ENCODE data around the gene SRGAP2C.
"Not testable (repeated sequence)": the region's sequence is repeated elsewhere in the genome, so short reads cannot be mapped to it uniquely, and the experiment has no call there.

Gene SRGAP2C

GRCh38 chr1:121280699-121281317 lies 96.0 kb downstream of the SRGAP2C start:
- H3K4me1 ChIP-seq (ENCODE audit: control insufficient read depth, insufficient read depth, low read length); H3K4me3 ChIP-seq (ENCODE audit: insufficient read depth, low read depth, low read length); H3K27ac ChIP-seq (ENCODE audit: insufficient read depth, low read depth, low read length, poor library complexity, severe bottlenecking); H3K36me3 ChIP-seq (ENCODE audit: control insufficient read depth, insufficient read depth, low read length); H3K9me3 ChIP-seq (ENCODE audit: control insufficient read depth, low read length); H3K27me3 ChIP-seq (ENCODE audit: control insufficient read depth, insufficient read depth, low read length, poor library complexity, severe bottlenecking): not testable (repeated sequence)
- WGBS, 2 experiments = no CpG with 5 or more reads among the region's 5 CpGs

- not testable (repeated sequence) for H3K27me3 ChIP-seq (ENCODE audit: control insufficient read depth, insufficient read depth, low read length, poor library complexity, severe bottlenecking); H3K36me3 ChIP-seq (ENCODE audit: control insufficient read depth, insufficient read depth, low read length); H3K9me3 ChIP-seq (ENCODE audit: control insufficient read depth, low read length); H3K27ac ChIP-seq (ENCODE audit: insufficient read depth, low read depth, low read length, poor library complexity, severe bottlenecking); H3K4me3 ChIP-seq (ENCODE audit: insufficient read depth, low read depth, low read length); H3K4me1 ChIP-seq (ENCODE audit: control insufficient read depth, insufficient read depth, low read length)
- WGBS, 2 experiments = no CpG with 5 or more reads among the region's 2 CpGs
Measured at GRCh38 chr1:121281480-121281879, 96.7 kb downstream of the SRGAP2C start.

GRCh38 chr1:121283587-121284180 lies 98.9 kb downstream of the SRGAP2C start:
- H3K36me3 ChIP-seq (ENCODE audit: control insufficient read depth, insufficient read depth, low read length); H3K27ac ChIP-seq (ENCODE audit: insufficient read depth, low read depth, low read length, poor library complexity, severe bottlenecking); H3K27me3 ChIP-seq (ENCODE audit: control insufficient read depth, insufficient read depth, low read length, poor library complexity, severe bottlenecking); H3K4me1 ChIP-seq (ENCODE audit: control insufficient read depth, insufficient read depth, low read length); H3K9me3 ChIP-seq (ENCODE audit: control insufficient read depth, low read length); H3K4me3 ChIP-seq (ENCODE audit: insufficient read depth, low read depth, low read length): not testable (repeated sequence)

GRCh38 chr1:121292590-121292989 lies 107.8 kb downstream of the SRGAP2C start:
- H3K4me3 ChIP-seq (ENCODE audit: insufficient read depth, low read depth, low read length); H3K9me3 ChIP-seq (ENCODE audit: control insufficient read depth, low read length); H3K27me3 ChIP-seq (ENCODE audit: control insufficient read depth, insufficient read depth, low read length, poor library complexity, severe bottlenecking); H3K36me3 ChIP-seq (ENCODE audit: control insufficient read depth, insufficient read depth, low read length); H3K4me1 ChIP-seq (ENCODE audit: control insufficient read depth, insufficient read depth, low read length); H3K27ac ChIP-seq (ENCODE audit: insufficient read depth, low read depth, low read length, poor library complexity, severe bottlenecking): not testable (repeated sequence)
- WGBS, 2 experiments = no CpG with 5 or more reads among the region's 2 CpGs

- H3K9me3 ChIP-seq (ENCODE audit: control insufficient read depth, low read length); H3K27me3 ChIP-seq (ENCODE audit: control insufficient read depth, insufficient read depth, low read length, poor library complexity, severe bottlenecking); H3K4me1 ChIP-seq (ENCODE audit: control insufficient read depth, insufficient read depth, low read length); H3K36me3 ChIP-seq (ENCODE audit: control insufficient read depth, insufficient read depth, low read length); H3K27ac ChIP-seq (ENCODE audit: insufficient read depth, low read depth, low read length, poor library complexity, severe bottlenecking); H3K4me3 ChIP-seq (ENCODE audit: insufficient read depth, low read depth, low read length): not testable (repeated sequence)
- WGBS, 2 experiments = 67 to 100% methylated on average over 1 of the region's 11 CpGs
Measured at GRCh38 chr1:121293263-121294204, 108.8 kb downstream of the SRGAP2C start.

GRCh38 chr1:121294205-121294570 lies 109.4 kb downstream of the SRGAP2C start:
- not testable (repeated sequence) for H3K27me3 ChIP-seq (ENCODE audit: control insufficient read depth, insufficient read depth, low read length, poor library complexity, severe bottlenecking); H3K27ac ChIP-seq (ENCODE audit: insufficient read depth, low read depth, low read length, poor library complexity, severe bottlenecking); H3K36me3 ChIP-seq (ENCODE audit: control insufficient read depth, insufficient read depth, low read length); H3K4me3 ChIP-seq (ENCODE audit: insufficient read depth, low read depth, low read length); H3K9me3 ChIP-seq (ENCODE audit: control insufficient read depth, low read length); H3K4me1 ChIP-seq (ENCODE audit: control insufficient read depth, insufficient read depth, low read length)
- WGBS, 2 experiments = no CpG with 5 or more reads among the region's 2 CpGs

GRCh38 chr1:121296563-121296962 lies 111.8 kb downstream of the SRGAP2C start:
- H3K36me3 ChIP-seq (ENCODE audit: control insufficient read depth, insufficient read depth, low read length); H3K4me1 ChIP-seq (ENCODE audit: control insufficient read depth, insufficient read depth, low read length); H3K27me3 ChIP-seq (ENCODE audit: control insufficient read depth, insufficient read depth, low read length, poor library complexity, severe bottlenecking); H3K9me3 ChIP-seq (ENCODE audit: control insufficient read depth, low read length); H3K27ac ChIP-seq (ENCODE audit: insufficient read depth, low read depth, low read length, poor library complexity, severe bottlenecking); H3K4me3 ChIP-seq (ENCODE audit: insufficient read depth, low read depth, low read length): not testable (repeated sequence)
- WGBS, 2 experiments = no CpG with 5 or more reads among the region's 4 CpGs

- H3K4me1 ChIP-seq (ENCODE audit: control insufficient read depth, insufficient read depth, low read length); H3K27ac ChIP-seq (ENCODE audit: insufficient read depth, low read depth, low read length, poor library complexity, severe bottlenecking); H3K27me3 ChIP-seq (ENCODE audit: control insufficient read depth, insufficient read depth, low read length, poor library complexity, severe bottlenecking); H3K4me3 ChIP-seq (ENCODE audit: insufficient read depth, low read depth, low read length); H3K9me3 ChIP-seq (ENCODE audit: control insufficient read depth, low read length); H3K36me3 ChIP-seq (ENCODE audit: control insufficient read depth, insufficient read depth, low read length): not testable (repeated sequence)
- WGBS, 2 experiments = no CpG with 5 or more reads among the region's 4 CpGs
Measured at GRCh38 chr1:121298529-121298928, 113.8 kb downstream of the SRGAP2C start.

GRCh38 chr1:121299514-121300149 lies 114.9 kb downstream of the SRGAP2C start:
- not testable (repeated sequence) for H3K36me3 ChIP-seq (ENCODE audit: control insufficient read depth, insufficient read depth, low read length); H3K9me3 ChIP-seq (ENCODE audit: control insufficient read depth, low read length); H3K4me3 ChIP-seq (ENCODE audit: insufficient read depth, low read depth, low read length); H3K27ac ChIP-seq (ENCODE audit: insufficient read depth, low read depth, low read length, poor library complexity, severe bottlenecking); H3K4me1 ChIP-seq (ENCODE audit: control insufficient read depth, insufficient read depth, low read length); H3K27me3 ChIP-seq (ENCODE audit: control insufficient read depth, insufficient read depth, low read length, poor library complexity, severe bottlenecking)
- WGBS, 2 experiments = 93 to 95% methylated on average over 1 of the region's 6 CpGs

- H3K4me3 ChIP-seq (ENCODE audit: insufficient read depth, low read depth, low read length); H3K36me3 ChIP-seq (ENCODE audit: control insufficient read depth, insufficient read depth, low read length); H3K9me3 ChIP-seq (ENCODE audit: control insufficient read depth, low read length); H3K27me3 ChIP-seq (ENCODE audit: control insufficient read depth, insufficient read depth, low read length, poor library complexity, severe bottlenecking); H3K4me1 ChIP-seq (ENCODE audit: control insufficient read depth, insufficient read depth, low read length); H3K27ac ChIP-seq (ENCODE audit: insufficient read depth, low read depth, low read length, poor library complexity, severe bottlenecking): not testable (repeated sequence)
- no CpG with 5 or more reads among the region's 2 CpGs for WGBS, 2 experiments
Measured at GRCh38 chr1:121301876-121302275, 117.1 kb downstream of the SRGAP2C start.

All from ectodermal cell (in vitro differentiated cells).